Right lobe of liver (tissue), 4 donors: Measurements from ENCODE around the gene RASGRP4.

Source experiments
- POLR2A ChIP-seq: fragments of 450-650 bp; IDR thresholded peaks from one replicate; pipeline ENCODE4 v1.6.1; 2017; ENCODE audit warnings: antibody characterized with exemption, mild to moderate bottlenecking
- TF ChIP-seq, protein P1 (sequence below), 4 donors: fragments of 200-600 bp in 3 of 4; fragments of 450-650 bp in 1 of 4; IDR thresholded peaks; one replicate each; pipeline versions ENCODE4 v1.5.1 to v1.8.0; 2016 to 2022; ENCODE audit warnings: antibody characterized with exemption in 4 of 4, mild to moderate bottlenecking in 2 of 4
- donor health status: DM: no; HTN: no; CAD: no.
- donor health status: DM: no; HTN: no; CAD: no.
- donor health status: DM: no; HTN: yes; CAD: no.

GRCh38 chr19:38421856-38422255 lies 4.2 kb downstream of the RASGRP4 start:
- TF ChIP-seq, protein P1, sequence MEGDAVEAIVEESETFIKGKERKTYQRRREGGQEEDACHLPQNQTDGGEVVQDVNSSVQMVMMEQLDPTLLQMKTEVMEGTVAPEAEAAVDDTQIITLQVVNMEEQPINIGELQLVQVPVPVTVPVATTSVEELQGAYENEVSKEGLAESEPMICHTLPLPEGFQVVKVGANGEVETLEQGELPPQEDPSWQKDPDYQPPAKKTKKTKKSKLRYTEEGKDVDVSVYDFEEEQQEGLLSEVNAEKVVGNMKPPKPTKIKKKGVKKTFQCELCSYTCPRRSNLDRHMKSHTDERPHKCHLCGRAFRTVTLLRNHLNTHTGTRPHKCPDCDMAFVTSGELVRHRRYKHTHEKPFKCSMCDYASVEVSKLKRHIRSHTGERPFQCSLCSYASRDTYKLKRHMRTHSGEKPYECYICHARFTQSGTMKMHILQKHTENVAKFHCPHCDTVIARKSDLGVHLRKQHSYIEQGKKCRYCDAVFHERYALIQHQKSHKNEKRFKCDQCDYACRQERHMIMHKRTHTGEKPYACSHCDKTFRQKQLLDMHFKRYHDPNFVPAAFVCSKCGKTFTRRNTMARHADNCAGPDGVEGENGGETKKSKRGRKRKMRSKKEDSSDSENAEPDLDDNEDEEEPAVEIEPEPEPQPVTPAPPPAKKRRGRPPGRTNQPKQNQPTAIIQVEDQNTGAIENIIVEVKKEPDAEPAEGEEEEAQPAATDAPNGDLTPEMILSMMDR (IDR thresholded peaks at IDR 0.05), result no peak
- TF ChIP-seq POLR2A, result no peak
